HepG2 (cell line): Measurements from ENCODE around the gene PDZK1. TPM values are rescaled to one million over a fixed set of nuclear protein-coding genes. Genes with fewer than 3 reads are reported as not detected.

ENCODE experiments used
- ARNTL ChIP-seq: sonication (generic); formaldehyde crosslinking; IDR thresholded peaks from 2 replicates; pipeline ENCODE4 v1.4.0; 2020; ENCODE audit warnings: mild to moderate bottlenecking, missing genetic modification reagents
- ATF3 ChIP-seq: sonication (generic); formaldehyde crosslinking; IDR thresholded peaks from 2 replicates; pipeline ENCODE4 v1.4.0; 2020; ENCODE audit warnings: missing genetic modification reagents
- CAMTA2 ChIP-seq: sonication (generic); formaldehyde crosslinking; IDR thresholded peaks from 2 replicates; pipeline ENCODE4 v1.4.0; 2020; ENCODE audit warnings: mild to moderate bottlenecking, missing genetic modification reagents, borderline replicate concordance
- GPBP1L1 ChIP-seq: sonication (generic); formaldehyde crosslinking; IDR thresholded peaks from 2 replicates; pipeline ENCODE4 v1.5.0; 2020; ENCODE audit warnings: mild to moderate bottlenecking, missing genetic modification reagents
- GTF3A ChIP-seq: sonication (generic); formaldehyde crosslinking; conservative IDR thresholded peaks from 2 replicates; pipeline ENCODE4 v1.4.0; 2020; ENCODE audit warnings: mild to moderate bottlenecking, missing genetic modification reagents
- HIVEP1 ChIP-seq: sonication (generic); formaldehyde crosslinking; IDR thresholded peaks from 2 replicates; pipeline ENCODE4 v1.4.0; 2020; ENCODE audit warnings: mild to moderate bottlenecking, missing genetic modification reagents
- KDM2A ChIP-seq: sonication (generic); formaldehyde crosslinking; IDR thresholded peaks from 2 replicates; pipeline ENCODE4 v1.4.0; 2020; ENCODE audit warnings: low read depth, missing genetic modification reagents, borderline replicate concordance
- KLF9 ChIP-seq: IDR thresholded peaks from 2 replicates; pipeline ENCODE4 v1.6.1; 2016; ENCODE audit warnings: low read depth
- MEIS2 ChIP-seq: sonication (generic); formaldehyde crosslinking; IDR thresholded peaks from 2 replicates; pipeline ENCODE4 v1.9.0; 2021; ENCODE audit warnings: mild to moderate bottlenecking, missing genetic modification reagents
- MNT ChIP-seq: fragments of 450-650 bp; IDR thresholded peaks from 2 replicates; pipeline ENCODE4 v1.6.1; 2016
- MTA1 ChIP-seq: sonication (generic); formaldehyde crosslinking; IDR thresholded peaks from 2 replicates; pipeline ENCODE4 v1.4.0; 2020; ENCODE audit warnings: missing genetic modification reagents, mild to moderate bottlenecking, borderline replicate concordance
- NFE2L1 ChIP-seq: sonication (generic); formaldehyde crosslinking; IDR thresholded peaks from 2 replicates; pipeline ENCODE4 v1.4.0; 2020; ENCODE audit warnings: missing genetic modification reagents, mild to moderate bottlenecking, borderline replicate concordance
- SIX4 ChIP-seq: sonication (generic); formaldehyde crosslinking; IDR thresholded peaks from 2 replicates; pipeline ENCODE4 v1.4.0; 2020; ENCODE audit warnings: missing genetic modification reagents
- TERF1 ChIP-seq: sonication (generic); formaldehyde crosslinking; IDR thresholded peaks from 2 replicates; pipeline ENCODE4 v1.8.0; 2022; ENCODE audit warnings: mild to moderate bottlenecking, missing genetic modification reagents, moderate library complexity
- TFDP1 ChIP-seq: IDR thresholded peaks from 2 replicates; pipeline ENCODE4 v1.6.1; 2016; ENCODE audit warnings: missing compliant biosample characterization, missing genetic modification reagents, borderline replicate concordance
- ZBTB3 ChIP-seq: sonication (generic); formaldehyde crosslinking; IDR thresholded peaks from 2 replicates; pipeline ENCODE4 v1.4.0; 2020; ENCODE audit warnings: low read depth, mild to moderate bottlenecking, moderate library complexity, missing genetic modification reagents, borderline replicate concordance
- ZNF12 ChIP-seq: sonication (generic); formaldehyde crosslinking; IDR thresholded peaks from 2 replicates; pipeline ENCODE4 v1.5.0; 2020; ENCODE audit warnings: missing genetic modification reagents
- ZNF121 ChIP-seq: sonication (generic); formaldehyde crosslinking; IDR thresholded peaks from 2 replicates; pipeline ENCODE4 v1.5.0; 2020; ENCODE audit warnings: mild to moderate bottlenecking, missing genetic modification reagents
- ZNF317 ChIP-seq: sonication (generic); formaldehyde crosslinking; IDR thresholded peaks from 2 replicates; pipeline ENCODE4 v1.5.0; 2020; ENCODE audit warnings: mild to moderate bottlenecking, missing genetic modification reagents
- ZNF484 ChIP-seq: sonication (generic); formaldehyde crosslinking; IDR thresholded peaks from 2 replicates; pipeline ENCODE4 v1.5.1; 2020; ENCODE audit warnings: mild to moderate bottlenecking, low read depth, missing genetic modification reagents, borderline replicate concordance
- ZNF678 ChIP-seq: sonication (generic); formaldehyde crosslinking; IDR thresholded peaks from 2 replicates; pipeline ENCODE4 v1.4.0; 2020; ENCODE audit warnings: mild to moderate bottlenecking, missing genetic modification reagents
- ZNF709 ChIP-seq: sonication (generic); formaldehyde crosslinking; IDR thresholded peaks from 2 replicates; pipeline ENCODE4 v1.5.0; 2020; ENCODE audit warnings: mild to moderate bottlenecking, missing genetic modification reagents
- ZNF766 ChIP-seq: sonication (generic); formaldehyde crosslinking; IDR thresholded peaks from 2 replicates; pipeline ENCODE4 v1.5.0; 2020; ENCODE audit warnings: missing genetic modification reagents, borderline replicate concordance
- polyA plus RNA-seq, 8 experiments: library from polyadenylated mRNA; depleted of rRNA in 3 of 8; stranded (reverse) in 7 of 8; unstranded in 1 of 8; fragments of >200 nt; fragmentation: Illumina TruSeq in 4 of 8; extraction: Trizol in 4 of 8; gene quantifications; 2 replicates each; pipeline versions ENCODE4 v1.2.1 to v1.2.3, GENCODE V29; 2011 to 2016; ENCODE audit warnings: low read depth in 4 of 8, missing spikeins in 1 of 8, mixed read lengths in 1 of 8; ENCODE audit not compliant: insufficient read depth in 1 of 8
- total RNA-seq, 5 experiments: library from RNA; depleted of rRNA; stranded (reverse); fragments of >200 nt; fragmentation: Illumina TruSeq; extraction: Trizol; gene quantifications; 2 replicates each; pipeline ENCODE4 v1.2.3, GENCODE V29; 2016; ENCODE audit warnings: low read depth in 1 of 5

Gene PDZK1
- total and polyA plus RNA-seq, 2 of the 13 experiments (the other 11 are each of a cell fraction or from before 2014, with no cell fraction given), result 16.2 to 46.4 TPM

GRCh38 chr1:145714524-145715111 is 7.5 kb upstream of the PDZK1 start (continued):
- TF ChIP-seq TFDP1 (CRISPR knock-in tag), result peak; percentile 73; the same call in 1 of the 2 replicates
- no peak for TF ChIP-seq CAMTA2 (CRISPR knock-in tag)
- no peak for TF ChIP-seq TERF1
- peak; percentile 49; the same call in 1 of the 2 replicates for TF ChIP-seq MTA1
- no peak for TF ChIP-seq ZNF317 (CRISPR knock-in tag)
- TF ChIP-seq GTF3A (CRISPR knock-in tag), result no peak
- no peak for TF ChIP-seq ATF3
- peak; percentile 86; the same call in 1 of the 2 replicates for TF ChIP-seq ARNTL (CRISPR knock-in tag)
- no peak for TF ChIP-seq NFE2L1
- TF ChIP-seq GPBP1L1 (CRISPR knock-in tag), result no peak
- no peak for TF ChIP-seq MNT
- TF ChIP-seq HIVEP1 (CRISPR knock-in tag), result no peak
- peak; percentile 21; the same call in 1 of the 2 replicates for TF ChIP-seq KDM2A (CRISPR knock-in tag)
- 0 out of 2 replicates have a peak, but pooled peaks have one; percentile 73 for TF ChIP-seq ZNF766 (CRISPR knock-in tag)
- no peak for TF ChIP-seq ZNF121 (CRISPR knock-in tag)
- 0 out of 2 replicates have a peak, but pooled peaks have one; percentile 81 for TF ChIP-seq KLF9 (CRISPR knock-in tag)
- TF ChIP-seq ZNF484, result no peak
- TF ChIP-seq SIX4 (CRISPR knock-in tag), result no peak
- TF ChIP-seq MEIS2 (CRISPR knock-in tag), result peak; percentile 25; the same call in 1 of the 2 replicates
- 0 out of 2 replicates have a peak, but pooled peaks have one; percentile 71 for TF ChIP-seq ZNF678 (CRISPR knock-in tag)
- TF ChIP-seq ZBTB3 (CRISPR knock-in tag), result peak; percentile 87
- TF ChIP-seq ZNF12 (CRISPR knock-in tag), result peak; percentile 72; the same call in 1 of the 2 replicates
- TF ChIP-seq ZNF709, result no peak
